GM19240 (cell line): ENCODE data around the gene GAPT.

Source experiments
- DNase-seq: peaks from one replicate; pipeline ENCODE4 v3.0.0; 2011; ENCODE audit warnings: low spot score; ENCODE audit not compliant: insufficient read length

The GAPT gene

DNA sequence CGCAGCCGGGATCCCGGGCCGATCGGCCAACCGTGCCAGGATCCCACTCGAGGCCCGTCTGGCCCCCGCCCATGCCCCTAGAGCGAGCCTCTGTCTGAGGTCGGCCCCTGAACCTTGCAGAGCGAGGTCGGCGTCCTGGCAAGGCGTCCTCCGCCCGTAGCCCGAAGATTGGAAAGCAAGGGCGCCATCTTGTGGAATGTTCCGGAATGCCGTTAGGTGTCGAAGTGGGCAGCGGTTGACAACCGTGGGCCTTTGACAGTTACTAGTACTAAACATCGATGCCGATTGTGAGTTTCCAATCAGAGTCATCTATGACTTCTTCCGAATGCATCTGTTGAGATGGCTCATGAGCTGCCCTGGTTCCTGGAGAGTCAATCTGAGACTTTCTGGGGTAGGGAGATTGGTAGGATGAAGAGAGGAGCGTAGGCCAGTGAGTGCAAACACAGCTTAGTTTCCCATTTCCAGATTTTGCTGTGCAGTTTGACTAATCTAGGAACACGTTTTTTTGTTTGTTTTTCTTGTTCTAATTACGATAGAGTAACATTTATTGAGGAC is 30.4 kb upstream of the GAPT start:
- peak; percentile 53 for DNase-seq

- DNase-seq = no peak
These were observed 29.1 kb upstream of the GAPT start for GRCh38 chr5:58462154-58462553.

DNA sequence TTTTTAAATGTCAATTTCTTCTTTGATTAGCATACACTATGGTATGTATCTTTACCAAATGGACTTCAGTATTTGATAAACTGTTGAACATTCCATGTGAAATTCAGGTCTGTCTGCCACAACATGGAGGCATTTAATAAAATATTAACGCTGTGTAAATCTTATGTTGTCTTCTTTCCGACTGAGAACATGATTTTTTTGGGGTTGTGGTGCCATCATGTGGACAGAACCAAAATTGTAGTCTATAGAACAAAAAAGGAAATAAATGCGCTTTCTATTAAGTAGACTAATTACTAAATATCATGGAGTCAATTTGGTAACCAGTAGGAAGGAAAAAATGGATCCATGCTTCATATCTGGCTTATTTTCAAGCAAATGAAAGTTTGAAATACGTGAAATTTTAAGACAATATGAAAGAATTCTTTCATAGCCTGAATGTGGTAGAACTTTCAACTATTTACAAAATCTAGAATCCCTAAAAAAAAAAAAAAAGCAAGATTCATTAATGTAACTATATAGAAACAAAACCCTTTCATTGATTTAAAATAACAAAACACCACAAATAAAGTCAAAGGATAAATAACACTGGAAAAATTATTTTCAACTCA is 28.5 kb upstream of the GAPT start:
- no peak for DNase-seq

DNA sequence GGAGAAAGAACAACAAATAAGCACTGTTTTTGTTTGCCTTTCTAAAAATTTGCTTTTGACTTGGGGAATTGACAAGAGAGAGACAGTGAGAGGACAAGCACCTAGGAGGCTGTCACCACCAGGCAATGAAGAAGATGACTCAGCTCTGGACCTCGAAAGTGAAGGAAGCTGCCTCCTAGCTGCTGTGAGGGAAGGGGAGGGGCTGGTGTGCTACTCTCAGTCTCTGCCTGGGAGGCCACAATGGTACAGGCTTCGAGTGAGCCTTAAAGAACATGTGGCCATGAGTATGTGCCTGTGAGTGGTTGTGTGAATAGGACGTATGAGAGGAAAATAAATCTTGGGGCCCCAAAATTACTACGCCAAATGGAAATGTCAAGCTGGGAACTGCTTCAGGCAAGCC is 24.3 kb upstream of the GAPT start:
- peak; percentile 35 for DNase-seq

GRCh38 chr5:58469896-58470295 is 21.3 kb upstream of the GAPT start:
- no peak for DNase-seq

- no peak for DNase-seq
These were observed 15.8 kb upstream of the GAPT start for GRCh38 chr5:58475404-58475803.

- DNase-seq = no peak
These were observed 13.4 kb upstream of the GAPT start for GRCh38 chr5:58477760-58478376.

DNA sequence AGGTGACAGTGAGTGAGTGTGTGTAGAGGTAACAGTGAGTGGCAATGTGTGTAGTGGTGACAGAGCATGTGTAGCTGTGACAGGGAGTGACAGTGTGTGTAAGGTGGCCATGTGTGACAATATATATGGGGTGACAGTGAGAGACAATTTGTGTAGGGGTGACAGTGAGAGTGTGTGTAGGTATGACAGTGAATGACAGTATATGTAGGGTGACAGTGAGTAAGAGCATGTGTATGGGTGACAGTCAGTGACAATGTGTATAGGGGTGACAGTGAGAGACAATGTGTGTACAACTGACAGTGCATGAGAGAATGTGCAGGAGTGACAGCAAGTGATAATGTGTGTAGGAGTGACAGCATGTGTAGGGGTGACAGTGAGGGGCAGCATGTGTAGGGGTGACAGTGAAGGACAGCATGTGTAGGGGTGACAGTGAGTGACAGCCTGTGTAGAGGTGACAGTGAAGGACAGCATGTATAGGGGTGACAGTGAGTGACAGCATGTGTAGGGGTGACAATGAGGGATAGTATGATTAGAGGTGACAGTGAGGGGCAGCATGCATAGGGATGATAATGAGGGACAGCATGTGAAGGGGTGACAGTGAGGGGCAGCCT is 10.1 kb upstream of the GAPT start:
- DNase-seq = no peak

DNA sequence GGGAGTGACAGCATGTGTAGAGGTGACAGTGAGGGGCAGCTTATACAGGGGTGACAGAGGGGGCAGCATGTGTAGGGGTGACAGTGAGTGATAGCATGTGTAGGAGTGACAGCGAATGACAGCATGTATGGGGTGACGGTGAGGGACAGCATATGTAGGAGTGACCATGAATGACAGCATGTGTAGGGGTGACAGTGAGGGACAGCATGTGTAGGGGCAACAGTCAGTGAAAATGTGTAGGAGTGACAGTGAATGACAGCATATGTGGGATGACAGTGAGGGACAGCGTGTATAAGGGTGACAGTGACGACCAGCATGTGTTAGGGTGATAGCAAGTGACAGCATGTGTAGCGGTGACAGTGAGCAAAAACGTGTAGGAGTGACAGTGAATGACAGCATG is 9.4 kb upstream of the GAPT start:
- DNase-seq = no peak

GRCh38 chr5:58482536-58482935 is 8.7 kb upstream of the GAPT start:
- DNase-seq = no peak

GRCh38 chr5:58484505-58484904 is 6.7 kb upstream of the GAPT start:
- DNase-seq = no peak

DNA sequence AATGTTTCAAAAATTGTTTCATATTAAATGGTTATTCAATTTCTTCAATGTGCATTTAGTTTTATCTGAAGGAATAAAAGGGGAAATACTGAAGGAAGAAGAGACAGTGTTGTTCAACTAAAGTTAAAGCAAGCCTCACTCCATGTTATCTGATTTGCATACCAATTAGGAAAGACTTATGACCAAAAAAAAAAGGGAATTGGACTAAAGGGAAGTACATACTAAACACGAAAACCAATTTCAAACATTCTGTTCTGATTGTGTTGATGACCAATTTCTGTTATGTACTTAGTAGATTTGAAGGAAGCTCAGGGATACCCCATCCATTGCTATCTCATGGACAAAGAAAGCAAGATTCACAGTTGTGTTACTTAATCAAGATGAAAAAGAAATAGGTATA is 4.9 kb upstream of the GAPT start:
- no peak for DNase-seq

DNA sequence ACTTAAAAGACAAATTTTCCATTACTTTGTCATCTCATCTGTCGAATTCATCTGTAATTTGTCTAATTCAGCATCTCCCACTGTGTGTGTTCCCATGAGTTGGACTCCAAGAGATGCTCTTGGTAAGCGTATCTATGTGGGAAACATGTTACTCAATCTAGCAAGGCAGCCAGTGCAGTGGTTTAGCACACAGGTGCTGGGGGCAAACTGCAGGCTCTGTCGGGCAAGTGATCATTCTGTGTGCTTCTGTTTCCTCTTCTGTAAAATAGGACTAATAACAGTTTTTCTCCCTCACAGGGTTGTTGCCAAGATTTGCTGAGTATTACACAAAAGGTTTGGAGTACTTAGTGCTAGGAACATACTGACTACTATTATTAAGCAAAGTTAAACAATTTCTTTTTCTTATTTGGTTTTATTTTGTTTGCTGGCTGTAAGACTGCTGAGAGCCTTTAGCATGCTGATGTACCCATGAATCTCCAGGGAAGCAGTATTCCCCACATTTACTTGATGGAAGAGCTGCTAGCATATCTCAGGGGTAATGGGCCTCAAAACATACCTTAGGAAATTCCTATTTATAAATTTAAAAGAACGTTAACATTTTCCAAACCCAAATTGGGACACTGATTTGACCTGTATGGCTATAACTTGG is 709 bp upstream of the GAPT start:
- DNase-seq = no peak

DNA sequence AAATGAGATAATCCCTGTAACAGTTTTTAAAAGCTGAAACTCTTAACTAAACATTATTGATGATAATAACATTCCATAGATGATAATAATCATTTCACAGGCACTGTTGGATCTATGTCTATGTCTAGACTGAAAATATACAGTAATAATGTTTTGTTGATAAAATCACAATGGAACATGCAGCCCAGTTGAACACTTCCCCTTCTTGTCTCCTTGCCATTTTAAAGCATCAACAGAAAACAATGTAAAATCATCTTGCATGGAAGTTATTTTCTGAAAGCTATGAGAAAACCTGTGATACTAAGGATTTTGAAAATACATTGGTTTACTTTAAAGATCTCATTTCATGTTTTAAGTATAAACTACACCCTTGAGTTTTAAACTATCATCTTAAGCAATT is 1.9 kb downstream of the GAPT start:
- no peak for DNase-seq

DNA sequence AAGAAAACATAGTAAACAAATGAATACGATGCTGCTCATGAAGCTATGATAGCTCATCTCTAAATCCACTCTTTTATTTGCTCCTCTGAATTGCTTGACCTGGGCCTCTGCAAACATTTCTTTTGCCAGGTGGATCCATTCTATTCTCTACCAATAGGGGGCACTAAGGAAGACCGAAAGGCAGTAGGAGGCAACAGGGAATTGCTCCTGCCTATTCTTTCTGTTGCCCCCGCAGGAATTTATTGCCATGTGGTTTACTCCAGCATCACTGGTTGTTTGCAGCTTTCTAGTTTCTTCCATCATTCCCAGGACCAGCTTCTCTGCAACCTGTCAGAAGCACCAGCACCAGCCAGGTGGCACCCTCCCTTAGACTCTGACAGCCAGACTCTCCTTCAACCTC is 5.3 kb downstream of the GAPT start:
- no peak for DNase-seq

DNA sequence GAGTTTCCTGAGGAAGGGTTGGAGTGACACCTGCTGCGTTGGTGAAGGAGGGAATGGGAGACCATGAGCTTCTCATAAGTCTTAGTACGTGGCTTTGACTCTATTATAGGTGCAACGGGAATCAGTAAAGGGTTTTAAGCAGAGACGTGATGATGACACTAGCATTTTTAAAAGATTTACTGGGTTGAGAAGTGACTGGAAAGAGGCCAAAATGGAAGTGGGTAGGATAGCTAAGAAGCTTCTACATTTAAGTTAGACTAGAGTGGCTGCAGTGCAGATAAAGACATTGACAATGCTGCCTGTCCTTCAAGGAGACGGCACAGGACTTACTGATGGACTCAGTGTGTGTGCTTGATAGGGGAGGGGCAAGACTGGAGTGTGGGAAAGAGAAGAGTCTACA is 6.2 kb downstream of the GAPT start:
- DNase-seq = no peak

GRCh38 chr5:58497921-58498320 is 6.7 kb downstream of the GAPT start:
- DNase-seq = no peak

GRCh38 chr5:58498340-58498942 is 7.2 kb downstream of the GAPT start:
- no peak for DNase-seq

DNA sequence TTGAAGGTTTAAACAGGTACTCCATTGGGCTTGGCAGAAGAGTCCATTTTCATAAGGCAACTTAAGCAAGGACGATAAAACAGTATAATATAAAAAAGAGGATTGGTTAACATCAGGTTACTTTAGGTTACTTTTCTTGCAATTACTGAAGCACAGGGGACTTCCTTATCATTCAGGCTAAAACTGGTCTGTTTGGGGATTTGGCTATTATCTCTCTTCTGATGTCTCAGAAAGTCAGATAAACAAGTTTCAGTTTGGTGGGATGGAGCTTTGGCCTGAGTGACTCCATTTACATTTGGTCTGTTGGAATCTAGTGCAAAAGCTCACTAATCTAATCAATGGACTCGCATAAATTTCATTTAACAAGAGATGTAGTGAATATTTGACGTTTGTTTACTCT is 8.0 kb downstream of the GAPT start:
- DNase-seq = no peak

DNA sequence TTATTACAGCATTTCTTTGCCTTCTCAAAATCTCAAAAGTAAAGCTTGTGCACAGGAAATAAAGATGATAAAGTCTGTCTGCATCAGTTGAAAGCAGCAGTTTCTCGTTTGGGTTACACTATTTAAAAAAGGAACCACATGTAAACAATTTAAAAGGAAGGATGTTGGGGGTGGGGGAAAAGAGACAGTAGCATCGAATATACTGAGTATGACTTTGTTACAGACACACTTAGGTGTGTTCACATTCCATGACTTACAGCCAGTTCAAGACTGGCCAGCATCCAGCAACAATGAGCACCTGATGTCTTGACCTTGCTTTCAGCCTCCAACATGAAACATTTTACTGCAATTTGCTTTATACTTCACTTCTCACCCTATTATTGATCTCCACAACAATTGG is 8.7 kb downstream of the GAPT start:
- no peak for DNase-seq

DNA sequence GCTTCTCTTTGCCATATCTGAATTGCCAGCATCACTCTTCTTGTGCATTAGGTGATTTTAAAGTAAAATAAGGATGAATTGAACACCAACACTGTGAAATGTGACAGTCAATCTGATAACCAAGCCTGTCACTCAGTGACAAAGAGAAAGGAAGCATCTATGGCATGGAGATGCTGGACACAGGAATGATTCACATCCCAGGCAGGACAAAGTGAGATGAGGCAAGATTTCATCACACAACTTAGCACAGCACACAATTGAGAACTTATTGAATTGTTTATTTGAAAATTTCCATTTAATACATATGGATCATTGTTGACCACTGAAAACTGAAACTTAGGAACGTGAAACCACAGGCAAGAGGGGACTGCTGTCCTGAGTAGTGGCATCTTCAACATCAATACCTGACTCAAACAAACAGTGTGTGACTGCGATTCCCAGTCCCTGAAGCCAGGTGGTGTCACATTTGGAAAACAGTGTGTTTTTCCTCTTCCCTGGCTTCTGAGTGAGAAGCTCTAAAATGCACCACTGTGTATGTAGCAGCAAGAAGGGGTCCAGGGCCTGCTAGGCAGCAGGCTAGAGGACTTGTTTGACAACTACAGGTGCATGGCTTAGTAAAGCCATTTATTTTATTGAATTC is 10.7 kb downstream of the GAPT start:
- no peak for DNase-seq
